HepG2 (cell line): ENCODE results near the gene AP3B1. TPM values are rescaled to one million over a fixed set of nuclear protein-coding genes. Genes with fewer than 3 reads are reported as not detected.

Experiments used
- ATAC-seq: fragments of 200-7000 bp; cut with Tn5 transposase; 3 replicates; pipeline ENCODE4 v1.9.1; 2020; ENCODE audit warnings: mild to moderate bottlenecking, moderate library complexity
- BruUV-seq: library from RNA; stranded (reverse); fragments of 400-500 nt; replicated peaks from 2 replicates; lab custom pipeline; 2021; lab: Mats Ljungman, UMichigan
- CTCF ChIA-PET: fragments of 300-600 bp; formaldehyde crosslinking; extraction: SDS; loops from one replicate; lab custom pipeline; 2021; ENCODE audit warnings: low total read pairs, inconsistent platforms, low intra/inter-chr PET ratio; lab: Yijun Ruan, JAX
- POLR2A ChIA-PET: fragments of 350-600 bp; sonication (Branson Sonifier 250); formaldehyde crosslinking; loops from one replicate; lab custom pipeline; 2020; ENCODE audit warnings: antibody characterized with exemption, inconsistent platforms; lab: Yijun Ruan, JAX
- DNase-seq: peaks from one replicate; pipeline ENCODE4 v3.0.0-alpha.2; 2015; ENCODE audit warnings: low spot score
- FAIRE-seq: peaks from 3 replicates; lab custom pipeline; 2011; peaks lifted over from hg19 to GRCh38; lab: Jason Lieb, UNC
- H2AFZ ChIP-seq: one replicate; pipeline ENCODE4 v1.6.1; 2011; ENCODE audit warnings: low read length, inconsistent platforms
- H3K27ac ChIP-seq: fragments of 300-600 bp; 3 replicates; pipeline ENCODE4 v1.8.0; 2011; ENCODE audit warnings: mixed run types, mild to moderate bottlenecking, mixed read lengths, low read length, inconsistent platforms; ENCODE audit not compliant: insufficient read depth; ENCODE audit errors: extremely low read length
- H3K27me3 ChIP-seq, 2 experiments: fragments of 200-600 bp in 1 of 2; 2 replicates in 1 of 2; 3 replicates in 1 of 2; pipeline versions ENCODE4 v1.6.0 to v1.8.0; 2011; ENCODE audit warnings: low read length in 2 of 2, mild to moderate bottlenecking in 2 of 2, moderate library complexity in 2 of 2, inconsistent platforms in 1 of 2; ENCODE audit not compliant: insufficient read depth in 2 of 2, control insufficient read depth in 1 of 2
- H3K36me3 ChIP-seq, 2 experiments: fragments of 200-600 bp in 1 of 2; replicated peaks in 1 of 2; 2 replicates in 1 of 2; 3 replicates in 1 of 2; pipeline versions ENCODE4 v1.5.1 to v1.8.0; 2011; ENCODE audit warnings: low read length in 2 of 2, inconsistent platforms in 1 of 2; ENCODE audit not compliant: insufficient read depth in 2 of 2, control insufficient read depth in 1 of 2
- H3K4me1 ChIP-seq: 2 replicates; pipeline ENCODE4 v1.5.1; 2012; ENCODE audit warnings: low read length, inconsistent platforms; ENCODE audit not compliant: insufficient read depth
- H3K4me2 ChIP-seq: 2 replicates; pipeline ENCODE4 v1.6.0; 2011; ENCODE audit warnings: low read depth, low read length, inconsistent platforms
- H3K4me3 ChIP-seq, 3 experiments: fragments of 200-600 bp in 1 of 3; sonication (generic), shearing (Covaris generic) in 1 of 3; replicated peaks in 1 of 3; 2 replicates each; pipeline ENCODE4 v1.5.1; 2011 to 2016; ENCODE audit warnings: low read length in 3 of 3, inconsistent platforms in 2 of 3, low read depth in 2 of 3, mild to moderate bottlenecking in 2 of 3, control low read depth in 1 of 3, mixed read lengths in 1 of 3; ENCODE audit not compliant: insufficient read depth in 1 of 3
- H3K79me2 ChIP-seq: one replicate; pipeline ENCODE4 v1.6.1; 2011; ENCODE audit warnings: low read length, inconsistent platforms; ENCODE audit not compliant: insufficient read depth
- H3K9ac ChIP-seq: 2 replicates; pipeline ENCODE4 v1.6.0; 2011; ENCODE audit warnings: mild to moderate bottlenecking, low read depth, low read length, inconsistent platforms; ENCODE audit not compliant: insufficient read depth
- H3K9me3 ChIP-seq: 2 replicates; pipeline ENCODE4 v1.5.1; 2012; ENCODE audit warnings: mild to moderate bottlenecking, low read length
- H4K20me1 ChIP-seq: 2 replicates; pipeline ENCODE4 v1.6.0; 2011; ENCODE audit warnings: inconsistent platforms, mild to moderate bottlenecking, low read length, moderate library complexity; ENCODE audit not compliant: insufficient read depth
- ATF6 ChIP-seq: sonication (generic); formaldehyde crosslinking; conservative IDR thresholded peaks from 2 replicates; pipeline ENCODE4 v1.4.0; 2020; ENCODE audit warnings: missing genetic modification reagents
- CREB1 ChIP-seq, 2 experiments: fragments of 450-650 bp in 1 of 2; IDR thresholded peaks; 2 replicates each; pipeline ENCODE4 v1.6.1; 2016 to 2017; ENCODE audit warnings: control low read depth in 1 of 2, mild to moderate bottlenecking in 1 of 2, missing compliant biosample characterization in 1 of 2, missing genetic modification characterization in 1 of 2
- EP300 ChIP-seq, 3 experiments: sonication (generic) in 1 of 3; formaldehyde crosslinking in 1 of 3; IDR thresholded peaks; 2 replicates each; pipeline versions ENCODE4 v1.5.1 to v1.6.1; 2011 to 2020; ENCODE audit warnings: low read depth in 2 of 3, low read length in 2 of 3, borderline replicate concordance in 1 of 3, improper control_type of control experiment in 1 of 3, mild to moderate bottlenecking in 1 of 3, missing genetic modification reagents in 1 of 3, moderate library complexity in 1 of 3
- FOXJ3 ChIP-seq: sonication (generic); formaldehyde crosslinking; IDR thresholded peaks from 2 replicates; pipeline ENCODE4 v1.4.0; 2020; ENCODE audit warnings: missing genetic modification reagents, mild to moderate bottlenecking, borderline replicate concordance
- HDAC1 ChIP-seq: sonication (generic); formaldehyde crosslinking; IDR thresholded peaks from 2 replicates; pipeline ENCODE4 v1.5.1; 2020; ENCODE audit warnings: mild to moderate bottlenecking, missing genetic modification reagents
- NCOR1 ChIP-seq: fragments of 200-600 bp; sonication (generic); IDR thresholded peaks from 2 replicates; pipeline ENCODE4 v1.7.0; 2017; ENCODE audit warnings: antibody characterized with exemption, low read length, borderline replicate concordance
- SAP130 ChIP-seq: IDR thresholded peaks from 2 replicates; pipeline ENCODE4 v1.6.1; 2016; ENCODE audit warnings: low read depth
- SRSF4 ChIP-seq: fragments of 200-400 bp; formaldehyde crosslinking; IDR thresholded peaks from one replicate; pipeline ENCODE4 v1.6.1; 2018; ENCODE audit warnings: mild to moderate bottlenecking, low read depth, low read length, moderate library complexity; ENCODE audit not compliant: poor library complexity, severe bottlenecking
- ZBTB42 ChIP-seq: sonication (generic); formaldehyde crosslinking; IDR thresholded peaks from 2 replicates; pipeline ENCODE4 v1.5.0; 2020; ENCODE audit warnings: mild to moderate bottlenecking, missing genetic modification reagents
- ZNF350 ChIP-seq: sonication (generic); formaldehyde crosslinking; IDR thresholded peaks from 2 replicates; pipeline ENCODE4 v1.4.0; 2020; ENCODE audit warnings: mild to moderate bottlenecking, low read depth, missing genetic modification reagents, borderline replicate concordance
- ZSCAN20 ChIP-seq: sonication (generic); formaldehyde crosslinking; IDR thresholded peaks from 2 replicates; pipeline ENCODE4 v1.4.0; 2020; ENCODE audit warnings: missing genetic modification reagents, mild to moderate bottlenecking, borderline replicate concordance
- ZSCAN25 ChIP-seq: sonication (generic); formaldehyde crosslinking; IDR thresholded peaks from 2 replicates; pipeline ENCODE4 v1.8.0; 2022; ENCODE audit warnings: mild to moderate bottlenecking, missing genetic modification reagents
- WGBS: methylation state at CpG from one replicate; pipeline ENCODE4 v1.1.6; 2017; ENCODE audit warnings: low lambda C conversion rate; 5-methylcytosine and 5-hydroxymethylcytosine counted together
- in situ Hi-C: cut with HindIII; loops from 2 replicates; pipeline ENCODE4 v1.10.0; 2017; ENCODE audit warnings: low pct_unique_long_range_greater_than_20kb; ENCODE audit not compliant: extremely low pct_ligation_motif_present
- intact Hi-C: fragments of 100-400 bp; cut with micrococcal nuclease; formaldehyde crosslinking; loops from one replicate; pipeline ENCODE4 v1.10.0; 2022; ENCODE audit not compliant: unreplicated experiment
- polyA plus RNA-seq, 8 experiments: library from polyadenylated mRNA; depleted of rRNA in 3 of 8; stranded (reverse) in 7 of 8; unstranded in 1 of 8; fragments of >200 nt; fragmentation: Illumina TruSeq in 4 of 8; extraction: Trizol in 4 of 8; gene quantifications; 2 replicates each; pipeline versions ENCODE4 v1.2.1 to v1.2.3, GENCODE V29; 2011 to 2016; ENCODE audit warnings: low read depth in 4 of 8, missing spikeins in 1 of 8, mixed read lengths in 1 of 8; ENCODE audit not compliant: insufficient read depth in 1 of 8
- total RNA-seq, 5 experiments: library from RNA; depleted of rRNA; stranded (reverse); fragments of >200 nt; fragmentation: Illumina TruSeq; extraction: Trizol; gene quantifications; 2 replicates each; pipeline ENCODE4 v1.2.3, GENCODE V29; 2016; ENCODE audit warnings: low read depth in 1 of 5
- TF ChIP-seq, protein P1 (sequence below): sonication (generic); formaldehyde crosslinking; IDR thresholded peaks from 2 replicates; pipeline ENCODE4 v1.4.0; 2020; ENCODE audit warnings: missing genetic modification reagents
- TF ChIP-seq, protein P2 (sequence below): sonication (generic); formaldehyde crosslinking; IDR thresholded peaks from 2 replicates; pipeline ENCODE4 v1.5.0; 2020; ENCODE audit warnings: missing genetic modification reagents, mild to moderate bottlenecking, borderline replicate concordance
- TF ChIP-seq, protein P3 (sequence below): sonication (generic); formaldehyde crosslinking; IDR thresholded peaks from 2 replicates; pipeline ENCODE4 v1.5.0; 2020; ENCODE audit warnings: mild to moderate bottlenecking, missing genetic modification reagents

The AP3B1 gene
- total and polyA plus RNA-seq, 2 of the 13 experiments (the other 11 are each of a cell fraction or from before 2014, with no cell fraction given) = 37.7 to 51.2 TPM

DNA sequence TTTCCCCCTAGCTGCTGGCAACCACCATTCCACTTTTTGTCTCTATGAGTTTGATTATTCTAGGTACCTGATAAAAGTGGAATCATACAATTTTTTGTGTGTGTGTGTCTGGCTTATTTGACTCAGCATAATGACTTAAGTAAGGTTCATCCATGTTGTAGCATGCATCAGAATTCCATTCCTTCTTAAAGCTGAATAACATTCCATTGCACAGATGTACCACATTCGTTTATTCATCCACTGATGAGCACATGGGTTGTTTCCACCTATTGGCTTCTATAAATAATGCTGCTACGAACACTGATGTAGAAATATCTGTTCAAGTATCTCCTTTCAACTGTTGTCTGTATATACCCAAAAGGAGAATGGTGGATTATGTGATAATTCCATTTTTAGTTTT lies 33.7 kb downstream of the AP3B1 start:
- Histone ChIP-seq H4K20me1 (no peaks in the 10 kb centered on the region), H3K4me1 (no peaks in the 10 kb centered on the region), H3K9me3 (no peaks in the 10 kb centered on the region), H3K27me3 (no peaks in the 10 kb centered on the region), H3K4me3 (no peak overlapping the region), H2AFZ (no peak overlapping the region), H3K79me2 (peaks cover 2% of the 10 kb centered on the region), H3K36me3 (peaks cover 5 to 18% of the 10 kb centered on the region in 2 experiments; a peak in 3 of 5 replicates), H3K9ac (no peak overlapping the region), H3K27ac (no peak overlapping the region), H3K4me2 (no peak overlapping the region)
- no peak for ATAC-seq
- in situ Hi-C loops (no loop called here), intact Hi-C loops (no loop called here)
- no peak for DNase-seq
- WGBS = 96% methylated on average over 2 of the region's 2 CpGs
- no peak for FAIRE-seq
- TF ChIP-seq SAP130 (CRISPR knock-in tag) (no peak), NCOR1 (no peak), ZBTB42 (CRISPR knock-in tag) (no peak), ATF6 (no peak), CREB1 (IDR thresholded peaks at IDR 0.05) (no peak), CREB1 (CRISPR knock-in tag; IDR thresholded peaks at IDR 0.05) (no peak), ZSCAN20 (CRISPR knock-in tag) (no peak), ZSCAN25 (CRISPR knock-in tag) (no peak), EP300 (IDR thresholded peaks at IDR 0.05; ENCODE audit: low read depth in 2 of 2, low read length in 2 of 2) (no peak), EP300 (CRISPR knock-in tag; IDR thresholded peaks at IDR 0.05; ENCODE audit: borderline replicate concordance) (no peak), FOXJ3 (CRISPR knock-in tag) (no peak), SRSF4 (no peak), HDAC1 (CRISPR knock-in tag) (no peak), ZNF350 (no peak)
- TF ChIP-seq, protein P1, sequence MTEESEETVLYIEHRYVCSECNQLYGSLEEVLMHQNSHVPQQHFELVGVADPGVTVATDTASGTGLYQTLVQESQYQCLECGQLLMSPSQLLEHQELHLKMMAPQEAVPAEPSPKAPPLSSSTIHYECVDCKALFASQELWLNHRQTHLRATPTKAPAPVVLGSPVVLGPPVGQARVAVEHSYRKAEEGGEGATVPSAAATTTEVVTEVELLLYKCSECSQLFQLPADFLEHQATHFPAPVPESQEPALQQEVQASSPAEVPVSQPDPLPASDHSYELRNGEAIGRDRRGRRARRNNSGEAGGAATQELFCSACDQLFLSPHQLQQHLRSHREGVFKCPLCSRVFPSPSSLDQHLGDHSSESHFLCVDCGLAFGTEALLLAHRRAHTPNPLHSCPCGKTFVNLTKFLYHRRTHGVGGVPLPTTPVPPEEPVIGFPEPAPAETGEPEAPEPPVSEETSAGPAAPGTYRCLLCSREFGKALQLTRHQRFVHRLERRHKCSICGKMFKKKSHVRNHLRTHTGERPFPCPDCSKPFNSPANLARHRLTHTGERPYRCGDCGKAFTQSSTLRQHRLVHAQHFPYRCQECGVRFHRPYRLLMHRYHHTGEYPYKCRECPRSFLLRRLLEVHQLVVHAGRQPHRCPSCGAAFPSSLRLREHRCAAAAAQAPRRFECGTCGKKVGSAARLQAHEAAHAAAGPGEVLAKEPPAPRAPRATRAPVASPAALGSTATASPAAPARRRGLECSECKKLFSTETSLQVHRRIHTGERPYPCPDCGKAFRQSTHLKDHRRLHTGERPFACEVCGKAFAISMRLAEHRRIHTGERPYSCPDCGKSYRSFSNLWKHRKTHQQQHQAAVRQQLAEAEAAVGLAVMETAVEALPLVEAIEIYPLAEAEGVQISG = no peak
- TF ChIP-seq, protein P2, sequence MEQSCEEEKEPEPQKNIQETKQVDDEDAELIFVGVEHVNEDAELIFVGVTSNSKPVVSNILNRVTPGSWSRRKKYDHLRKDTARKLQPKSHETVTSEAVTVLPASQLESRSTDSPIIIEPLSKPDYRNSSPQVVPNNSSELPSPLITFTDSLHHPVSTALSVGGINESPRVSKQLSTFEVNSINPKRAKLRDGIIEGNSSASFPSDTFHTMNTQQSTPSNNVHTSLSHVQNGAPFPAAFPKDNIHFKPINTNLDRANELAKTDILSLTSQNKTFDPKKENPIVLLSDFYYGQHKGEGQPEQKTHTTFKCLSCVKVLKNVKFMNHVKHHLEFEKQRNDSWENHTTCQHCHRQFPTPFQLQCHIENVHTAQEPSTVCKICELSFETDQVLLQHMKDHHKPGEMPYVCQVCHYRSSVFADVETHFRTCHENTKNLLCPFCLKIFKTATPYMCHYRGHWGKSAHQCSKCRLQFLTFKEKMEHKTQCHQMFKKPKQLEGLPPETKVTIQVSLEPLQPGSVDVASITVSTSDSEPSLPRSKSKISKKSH (CRISPR knock-in tag) = no peak
- TF ChIP-seq, protein P3, sequence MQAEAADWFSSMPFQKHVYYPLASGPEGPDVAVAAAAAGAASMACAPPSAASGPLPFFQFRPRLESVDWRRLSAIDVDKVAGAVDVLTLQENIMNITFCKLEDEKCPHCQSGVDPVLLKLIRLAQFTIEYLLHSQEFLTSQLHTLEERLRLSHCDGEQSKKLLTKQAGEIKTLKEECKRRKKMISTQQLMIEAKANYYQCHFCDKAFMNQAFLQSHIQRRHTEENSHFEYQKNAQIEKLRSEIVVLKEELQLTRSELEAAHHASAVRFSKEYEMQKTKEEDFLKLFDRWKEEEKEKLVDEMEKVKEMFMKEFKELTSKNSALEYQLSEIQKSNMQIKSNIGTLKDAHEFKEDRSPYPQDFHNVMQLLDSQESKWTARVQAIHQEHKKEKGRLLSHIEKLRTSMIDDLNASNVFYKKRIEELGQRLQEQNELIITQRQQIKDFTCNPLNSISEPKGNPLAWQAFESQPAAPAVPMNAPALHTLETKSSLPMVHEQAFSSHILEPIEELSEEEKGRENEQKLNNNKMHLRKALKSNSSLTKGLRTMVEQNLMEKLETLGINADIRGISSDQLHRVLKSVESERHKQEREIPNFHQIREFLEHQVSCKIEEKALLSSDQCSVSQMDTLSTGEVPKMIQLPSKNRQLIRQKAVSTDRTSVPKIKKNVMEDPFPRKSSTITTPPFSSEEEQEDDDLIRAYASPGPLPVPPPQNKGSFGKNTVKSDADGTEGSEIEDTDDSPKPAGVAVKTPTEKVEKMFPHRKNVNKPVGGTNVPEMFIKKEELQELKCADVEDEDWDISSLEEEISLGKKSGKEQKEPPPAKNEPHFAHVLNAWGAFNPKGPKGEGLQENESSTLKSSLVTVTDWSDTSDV (CRISPR knock-in tag) = no peak
- ChIA-PET CTCF (no interaction called here), POLR2A (no interaction called here)
- no TSS peak for BruUV-seq
